SK-N-MC (cell line): ENCODE measurements around the gene GJA5.
"Not testable (repeated sequence)": the region's sequence is repeated elsewhere in the genome, so short reads cannot be mapped to it uniquely, and the experiment has no call there.

Experiments used
- DNase-seq: peaks from one replicate; pipeline ENCODE4 v3.0.0-alpha.2; 2011; ENCODE audit warnings: low read depth, low spot score
- H3K27ac ChIP-seq: fragments of 200-600 bp; sonication (generic); 2 replicates; pipeline ENCODE4 v1.5.1; 2016; ENCODE audit warnings: mixed run types
- H3K36me3 ChIP-seq: fragments of 200-600 bp; sonication (generic); 2 replicates; pipeline ENCODE4 v1.6.1; 2017; ENCODE audit warnings: antibody characterized with exemption, low read length, mixed read lengths; ENCODE audit not compliant: insufficient read depth
- H3K4me3 ChIP-seq: fragments of 200-600 bp; sonication (generic); 2 replicates; pipeline ENCODE4 v1.5.1; 2016
- H3K9ac ChIP-seq: fragments of 200-600 bp; sonication (generic); 2 replicates; pipeline ENCODE4 v1.8.0; 2017; ENCODE audit warnings: mixed run types, mixed read lengths; ENCODE audit not compliant: insufficient read length
- H3K9me3 ChIP-seq: fragments of 200-600 bp; sonication (generic); 2 replicates; pipeline ENCODE4 v1.6.1; 2017; ENCODE audit warnings: low read depth, mild to moderate bottlenecking, antibody characterized with exemption, low read length, moderate library complexity, mixed read lengths
- EZH2 ChIP-seq: fragments of 200-600 bp; sonication (generic); IDR thresholded peaks from one replicate; pipeline ENCODE4 v1.6.1; 2017; ENCODE audit warnings: antibody characterized with exemption
- FOXP2 ChIP-seq: optimal IDR thresholded peaks from 2 replicates; pipeline ENCODE3; 2011; ENCODE audit warnings: mild to moderate bottlenecking, moderate library complexity; ENCODE audit not compliant: insufficient read depth; ENCODE audit errors: extremely low read length, control extremely low read depth
- POLR2AphosphoS5 ChIP-seq: IDR thresholded peaks from 2 replicates; pipeline ENCODE4 v1.6.1; 2012; ENCODE audit warnings: mild to moderate bottlenecking, low read depth, low read length, borderline replicate concordance

The GJA5 gene

DNA sequence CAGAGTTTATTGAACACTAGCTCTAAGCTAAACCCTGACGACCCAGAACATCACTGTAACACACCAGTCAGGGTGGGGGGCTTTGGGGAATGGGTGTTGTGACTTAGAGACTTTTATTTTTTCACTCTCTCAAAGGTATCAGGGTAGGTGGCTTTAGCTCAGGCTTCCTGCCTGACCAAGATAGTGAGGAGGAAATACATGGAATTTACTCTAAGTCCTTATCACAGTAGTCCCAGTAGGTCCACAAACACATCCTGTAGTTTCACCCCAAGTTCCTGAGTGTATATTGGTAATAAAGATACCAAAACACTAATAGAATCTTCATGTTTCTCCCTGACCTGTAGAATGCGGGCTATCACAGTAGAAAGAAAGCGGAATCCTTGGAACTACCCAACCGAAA, 15.1 kb downstream of the GJA5 start:
- DNase-seq, result no peak
- Histone ChIP-seq H3K9ac (no peak overlapping the region), H3K27ac (no peak overlapping the region), H3K36me3 (no peaks in the 10 kb centered on the region), H3K4me3 (no peak overlapping the region), H3K9me3 (no peaks in the 10 kb centered on the region)
- TF ChIP-seq FOXP2 (no peak), POLR2AphosphoS5 (no peak), EZH2 (no peak)

DNA sequence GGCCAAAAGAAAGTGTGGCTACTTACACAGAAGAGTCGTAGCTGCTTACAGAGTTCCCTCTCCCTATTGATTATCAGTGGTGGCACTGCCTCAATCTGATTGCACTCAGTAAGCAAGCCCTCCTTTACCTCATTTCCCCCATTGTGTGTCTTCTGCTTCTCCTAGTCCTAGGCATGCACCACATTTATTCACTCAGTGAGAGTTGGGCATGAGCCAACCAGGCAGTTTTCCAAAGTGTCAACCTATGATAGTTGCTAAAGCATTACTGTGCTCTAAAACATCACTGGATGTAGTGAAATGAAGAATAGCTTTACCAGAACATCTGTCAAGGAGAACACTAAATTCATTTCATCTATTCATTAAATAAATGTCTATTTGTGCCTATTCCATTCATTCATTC, 19.3 kb downstream of the GJA5 start:
- Histone ChIP-seq H3K9me3 (no peaks in the 10 kb centered on the region), H3K9ac (no peak overlapping the region), H3K4me3 (no peak overlapping the region), H3K36me3 (no peaks in the 10 kb centered on the region), H3K27ac (no peak overlapping the region)
- DNase-seq, result no peak
- TF ChIP-seq EZH2 (no peak), POLR2AphosphoS5 (no peak), FOXP2 (no peak)

GRCh38 chr1:147740391-147740790, 20.0 kb downstream of the GJA5 start:
- no peaks in the 10 kb centered on the region for H3K36me3 ChIP-seq
- TF ChIP-seq FOXP2 (no peak), POLR2AphosphoS5 (no peak), EZH2 (no peak)
- no peaks in the 10 kb centered on the region for H3K9me3 ChIP-seq
- H3K9ac ChIP-seq, result no peak overlapping the region
- DNase-seq, result no peak
- H3K27ac ChIP-seq, result no peak overlapping the region
- H3K4me3 ChIP-seq, result no peak overlapping the region

DNA sequence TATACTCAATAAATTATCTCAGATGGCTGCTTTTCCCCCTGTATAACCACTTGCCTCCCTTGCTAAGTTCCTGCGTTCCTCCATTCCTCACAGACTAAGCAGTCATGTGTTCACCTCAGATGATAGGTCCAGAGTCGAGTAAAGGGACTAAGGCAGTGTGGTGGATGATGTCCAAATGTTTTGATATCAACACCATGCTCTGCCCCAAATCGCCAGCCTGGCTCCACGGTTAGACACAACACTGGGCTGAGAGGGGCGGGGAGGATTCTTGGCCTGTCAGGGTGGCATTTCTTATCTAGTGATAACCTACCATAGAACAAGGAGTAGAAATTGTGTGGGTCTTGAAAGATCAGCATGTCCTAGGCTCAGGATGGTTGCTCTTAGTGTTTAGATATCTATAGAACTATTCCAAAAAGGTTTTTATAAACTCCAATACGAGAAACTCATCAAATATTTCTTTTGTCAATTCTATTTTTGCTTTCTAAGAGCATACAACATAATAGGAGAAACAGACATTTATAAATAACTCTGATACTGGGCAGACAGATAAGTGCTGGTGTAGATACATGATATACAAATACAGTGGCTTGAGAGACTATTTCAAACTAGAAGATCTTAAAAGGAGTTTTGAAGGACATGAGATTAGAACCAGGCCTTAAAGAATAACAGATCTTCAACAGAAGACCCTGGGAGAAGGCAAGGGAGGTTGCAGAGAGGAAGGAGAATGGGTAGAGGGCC, 21.5 kb downstream of the GJA5 start:
- no peak overlapping the region for H3K9ac ChIP-seq
- TF ChIP-seq POLR2AphosphoS5 (no peak), EZH2 (no peak), FOXP2 (no peak)
- no peaks in the 10 kb centered on the region for H3K9me3 ChIP-seq
- H3K27ac ChIP-seq, result no peak overlapping the region
- no peaks in the 10 kb centered on the region for H3K36me3 ChIP-seq
- no peak for DNase-seq
- H3K4me3 ChIP-seq, result no peak overlapping the region

DNA sequence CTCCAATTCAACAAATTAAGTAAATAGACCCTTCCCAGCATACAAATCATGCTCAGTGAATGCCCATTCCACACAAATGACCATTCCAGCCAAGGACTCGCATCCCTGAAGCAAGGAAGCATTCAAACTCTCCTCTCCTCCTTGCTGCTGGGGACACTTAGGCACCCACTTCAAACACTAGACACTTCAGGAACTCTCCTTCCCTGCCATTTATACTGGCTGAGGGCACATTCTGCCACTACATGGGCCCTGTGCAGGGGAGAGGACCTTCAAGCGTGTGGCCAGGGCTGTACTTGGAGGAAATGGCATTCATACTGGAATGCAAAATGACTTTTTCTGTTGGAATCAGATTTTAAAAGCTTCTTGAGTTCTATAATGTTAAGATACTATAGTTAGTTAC, 22.3 kb downstream of the GJA5 start:
- no peak for TF ChIP-seq POLR2AphosphoS5
- H3K9me3 ChIP-seq, result no peaks in the 10 kb centered on the region
- no peak overlapping the region for H3K4me3 ChIP-seq
- H3K36me3 ChIP-seq, result no peaks in the 10 kb centered on the region
- DNase-seq, result no peak
- no peak overlapping the region for H3K9ac ChIP-seq
- H3K27ac ChIP-seq, result no peak overlapping the region

DNA sequence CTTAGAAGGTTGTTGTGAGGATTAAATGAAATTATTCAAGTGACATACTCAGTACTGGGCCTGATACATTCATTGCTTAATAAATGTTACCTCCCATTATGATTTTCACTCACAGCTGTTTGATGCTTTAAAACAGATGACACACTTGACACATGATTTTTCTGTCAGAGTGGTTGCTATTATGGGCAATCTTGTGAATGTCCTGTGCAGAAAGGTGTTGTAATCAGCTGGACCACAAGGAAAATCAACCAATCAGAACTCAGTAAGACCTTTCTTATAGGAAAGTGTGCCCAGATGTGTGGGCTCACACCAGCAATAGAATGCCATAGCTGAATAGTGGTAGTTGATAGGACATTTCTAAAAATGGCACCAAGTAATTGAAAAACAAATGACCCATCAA, 23.5 kb downstream of the GJA5 start:
- TF ChIP-seq EZH2, result no peak
- no peak for TF ChIP-seq POLR2AphosphoS5
- TF ChIP-seq FOXP2, result no peak
- Histone ChIP-seq H3K9ac (no peak overlapping the region), H3K9me3 (no peaks in the 10 kb centered on the region), H3K27ac (no peak overlapping the region), H3K36me3 (no peaks in the 10 kb centered on the region), H3K4me3 (no peak overlapping the region)
- DNase-seq, result no peak

DNA sequence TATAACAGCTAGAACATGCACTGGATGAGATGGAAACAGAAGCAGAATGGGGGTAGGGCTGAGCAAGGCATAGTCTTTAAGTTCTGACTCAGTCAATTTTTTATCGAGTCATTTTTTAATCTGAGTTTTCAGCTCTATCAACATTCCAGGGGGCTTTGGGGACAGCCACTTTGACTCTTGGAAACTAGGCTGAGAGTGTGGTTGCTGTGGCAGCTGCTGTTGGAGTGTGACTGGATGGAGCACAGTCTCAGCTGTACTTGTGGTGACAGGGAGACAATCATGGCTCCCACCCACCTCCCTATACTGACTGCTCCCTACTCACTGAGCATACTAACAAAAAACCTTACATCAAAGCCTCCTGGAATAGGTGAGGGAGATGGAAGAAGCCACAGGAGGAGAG, 25.0 kb downstream of the GJA5 start:
- H3K27ac ChIP-seq, result no peak overlapping the region
- H3K9me3 ChIP-seq, result no peaks in the 10 kb centered on the region
- no peaks in the 10 kb centered on the region for H3K36me3 ChIP-seq
- H3K4me3 ChIP-seq, result no peak overlapping the region
- no peak for TF ChIP-seq FOXP2
- no peak for DNase-seq
- H3K9ac ChIP-seq, result no peak overlapping the region

DNA sequence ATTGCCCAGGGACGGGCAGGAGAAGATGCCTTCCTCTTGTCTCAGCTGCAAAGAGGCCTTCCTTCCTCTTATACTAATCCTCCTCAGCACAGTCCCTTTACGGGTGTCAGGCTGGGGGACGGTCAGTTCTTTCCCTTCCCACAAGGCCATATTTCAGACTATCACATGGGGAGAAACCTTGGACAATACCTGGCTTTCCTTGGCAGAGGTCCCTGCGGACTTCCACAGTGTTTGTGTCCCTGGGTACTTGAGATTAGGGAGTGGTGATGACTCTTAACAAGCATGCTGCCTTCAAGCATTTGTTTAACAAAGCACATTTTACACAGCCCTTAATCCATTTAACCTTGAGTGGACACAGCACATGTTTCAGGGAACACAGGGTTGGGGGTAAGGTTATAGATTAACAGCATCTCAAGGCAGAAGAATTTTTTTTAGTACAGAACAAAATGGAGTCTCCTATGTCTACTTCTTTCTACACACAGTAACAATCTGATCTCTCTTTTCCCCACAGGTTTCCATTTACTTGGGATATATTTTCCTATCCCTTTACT, 26.0 kb downstream of the GJA5 start:
- H3K4me3 ChIP-seq, H3K36me3 ChIP-seq, H3K9me3 ChIP-seq, H3K27ac ChIP-seq, H3K9ac ChIP-seq, DNase-seq: not testable (repeated sequence)

DNA sequence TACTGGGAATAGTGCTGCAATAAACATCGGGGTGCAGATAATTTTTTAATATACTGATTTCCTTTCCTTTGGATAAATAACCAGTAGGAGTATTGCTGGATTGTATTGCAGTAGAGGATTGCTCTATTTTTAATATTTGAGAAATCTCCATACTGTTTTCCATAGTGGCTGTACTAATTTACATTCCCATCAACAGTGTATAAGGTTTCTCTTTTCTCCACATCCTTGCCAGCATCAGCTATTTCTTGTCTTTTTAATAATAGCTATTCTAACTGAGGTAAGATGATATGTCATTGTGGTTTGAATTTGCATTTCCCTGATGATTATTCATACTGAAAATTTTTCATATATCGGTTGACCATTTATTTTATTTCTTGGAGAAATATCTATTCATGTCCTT, 31.1 kb downstream of the GJA5 start:
- TF ChIP-seq FOXP2 (no peak), EZH2 (no peak), POLR2AphosphoS5 (no peak)

More for the DNA sequence above, 31.1 kb downstream of the GJA5 start:
- Histone ChIP-seq H3K27ac (no peak overlapping the region), H3K9ac (no peak overlapping the region), H3K9me3 (no peaks in the 10 kb centered on the region), H3K4me3 (no peak overlapping the region), H3K36me3 (no peaks in the 10 kb centered on the region)
- DNase-seq, result no peak
